ENCODE data around the gene MAST3.
"Not testable (repeated sequence)": the region's sequence is repeated elsewhere in the genome, so short reads cannot be mapped to it uniquely, and the experiment has no call there.

The MAST3 gene

GRCh38 chr19:18086590-18087138 is 10.9 kb upstream of the MAST3 start, which contains the start of gene IL12RB1:
Gene IL12RB1, minus strand, starts transcription at chr19:18086934. Its CDS starts 111 bp downstream, at chr19:18086823.
- DNase-seq (ENCODE audit: low read depth) = no peak

DNA sequence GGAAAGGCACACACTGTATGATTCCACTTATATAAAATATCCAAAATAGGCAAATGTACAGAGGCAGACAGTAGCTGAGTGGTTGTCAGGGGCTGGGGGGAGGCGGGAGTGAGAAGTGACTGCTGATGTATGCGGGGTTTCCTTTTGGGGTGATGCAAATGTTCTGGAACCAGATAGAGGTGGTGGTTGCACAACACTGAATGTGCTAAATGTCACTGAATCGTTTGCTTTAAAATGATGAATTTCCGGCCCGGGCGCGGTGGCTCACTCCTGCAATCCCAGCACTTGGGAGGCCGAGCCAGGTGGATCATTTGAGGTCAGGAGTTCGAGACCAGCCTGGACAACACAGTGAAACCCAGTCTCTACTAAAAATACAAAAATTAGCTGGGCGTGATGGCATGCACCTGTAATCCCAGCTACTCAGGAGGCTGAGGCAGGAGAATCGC is 8.5 kb upstream of the MAST3 start:
- not testable (repeated sequence) for DNase-seq (ENCODE audit: low read depth)

DNA sequence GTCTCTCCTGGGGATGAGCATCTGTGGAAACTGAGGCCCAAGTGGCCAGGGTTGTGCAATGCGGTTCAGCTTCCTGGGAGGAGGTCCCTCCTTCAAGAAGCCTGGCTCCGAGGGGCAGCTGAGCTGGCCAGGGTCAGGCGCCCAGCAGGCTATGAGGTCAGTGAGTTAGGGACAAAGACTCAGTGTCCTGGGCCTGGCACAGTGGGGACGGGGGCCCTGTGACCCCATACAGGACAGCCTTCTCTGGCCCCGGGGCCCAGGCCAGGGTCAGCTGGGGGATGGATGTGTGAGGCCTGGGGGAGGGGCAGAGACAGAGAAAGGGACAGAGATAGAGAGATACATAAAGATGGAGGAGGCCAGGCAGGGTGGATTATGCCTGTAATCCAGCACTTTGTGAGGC is 7.9 kb upstream of the MAST3 start:
- no peak for DNase-seq (ENCODE audit: low read depth)

- DNase-seq (ENCODE audit: low read depth) = no peak
Measured at GRCh38 chr19:18090545-18091216, 6.9 kb upstream of the MAST3 start.

GRCh38 chr19:18091217-18091608 is 6.4 kb upstream of the MAST3 start:
- peak; percentile 41 for DNase-seq (ENCODE audit: low read depth)

DNA sequence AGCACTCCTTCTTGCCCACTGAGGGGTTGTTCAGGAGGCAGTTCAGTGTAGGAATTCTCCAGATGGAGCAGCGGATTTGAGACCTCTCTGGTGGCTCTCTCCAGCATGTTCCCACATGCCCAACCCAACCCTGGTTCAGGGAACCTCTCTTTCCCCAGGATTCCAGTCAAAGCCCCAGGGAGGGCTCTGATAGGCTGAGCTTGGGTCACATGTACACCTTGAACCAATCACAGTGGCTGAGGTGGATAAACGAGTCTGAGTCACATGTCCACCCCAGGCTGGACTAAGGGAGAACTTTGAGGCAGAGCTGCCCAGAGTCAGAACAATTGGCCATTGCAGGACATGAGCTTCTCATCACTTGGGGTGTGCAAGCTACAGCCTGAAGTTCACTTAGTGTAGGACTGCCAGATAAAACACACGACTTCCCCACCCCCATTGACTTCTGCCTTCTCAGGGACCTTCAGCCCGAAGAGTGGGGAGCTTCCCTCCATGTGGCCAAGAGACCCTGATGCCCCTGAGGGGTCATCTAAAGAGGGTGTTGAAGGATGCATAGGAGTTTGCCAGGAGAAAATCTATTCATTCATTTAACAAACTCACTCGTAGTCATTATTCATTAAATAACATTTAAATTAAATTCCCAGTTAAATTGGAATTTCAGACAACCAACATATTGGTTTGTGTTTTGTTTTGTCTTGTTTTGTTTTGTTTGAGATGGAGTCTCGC is 4.0 kb upstream of the MAST3 start:
- DNase-seq (ENCODE audit: low read depth) = no peak

- no peak for DNase-seq (ENCODE audit: low read depth)
Measured at GRCh38 chr19:18096258-18096657, 1.3 kb upstream of the MAST3 start.

GRCh38 chr19:18097993-18098890 is 664 bp downstream of the MAST3 start:
- DNase-seq (ENCODE audit: low read depth) = no peak

DNA sequence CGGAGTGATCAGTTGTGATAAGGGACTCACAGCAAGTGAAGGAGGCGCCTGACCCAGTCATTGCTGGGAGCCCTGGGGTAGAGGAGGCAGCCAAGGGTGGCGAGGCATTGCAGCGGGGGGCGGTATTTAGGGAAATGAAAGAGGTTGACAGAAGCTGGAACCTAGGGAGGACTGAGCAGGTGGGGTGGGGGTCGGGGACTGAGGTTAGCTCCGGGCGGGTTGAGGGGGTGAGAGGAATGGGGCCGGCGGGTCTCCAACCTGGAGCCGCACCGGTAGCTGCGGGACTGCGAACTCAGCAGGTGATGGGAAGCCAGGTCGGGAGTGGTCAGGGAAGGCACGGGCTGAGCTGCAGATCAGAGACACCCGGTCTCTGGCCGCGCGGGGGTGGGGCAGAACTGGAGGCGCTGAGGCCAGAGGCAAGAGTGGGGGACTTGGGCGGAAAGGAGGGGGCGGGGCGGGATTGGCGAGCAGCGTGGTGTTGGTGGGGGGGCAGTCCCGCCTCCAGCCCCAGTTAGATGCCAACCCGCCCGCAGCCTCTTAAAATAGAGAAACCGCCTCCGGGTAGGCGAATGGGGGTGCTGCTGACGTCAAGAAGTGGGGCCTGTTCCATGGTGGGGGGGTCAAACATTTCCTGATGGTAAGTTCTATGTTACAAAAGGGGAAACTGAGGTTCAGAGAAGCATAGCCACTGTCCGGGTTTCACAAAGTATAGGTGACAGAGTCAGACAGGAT is 1.5 kb downstream of the MAST3 start:
- no peak for DNase-seq (ENCODE audit: low read depth)

DNA sequence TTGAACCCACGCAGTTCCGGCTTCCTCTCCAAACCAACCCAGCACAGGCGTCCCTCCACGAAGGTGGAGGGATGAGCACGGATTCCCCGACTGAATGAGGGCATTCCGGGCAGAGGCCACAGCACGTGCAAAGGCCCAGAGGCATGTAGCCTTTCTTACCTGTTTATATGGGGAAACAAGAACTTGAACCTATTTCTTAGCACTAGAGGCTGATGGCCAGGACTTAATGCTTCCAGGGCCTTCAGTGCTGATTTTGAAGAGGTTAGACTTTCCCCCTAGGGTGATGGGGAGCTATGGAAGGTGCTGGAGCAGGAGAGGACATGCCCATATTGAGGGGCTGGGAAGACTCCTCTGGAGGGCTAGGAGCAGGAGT is 2.0 kb downstream of the MAST3 start:
- no peak for DNase-seq (ENCODE audit: low read depth)

GRCh38 chr19:18100710-18101109 is 3.1 kb downstream of the MAST3 start:
- DNase-seq (ENCODE audit: low read depth) = no peak

GRCh38 chr19:18101268-18101667 is 3.7 kb downstream of the MAST3 start:
- no peak for DNase-seq (ENCODE audit: low read depth)

DNA sequence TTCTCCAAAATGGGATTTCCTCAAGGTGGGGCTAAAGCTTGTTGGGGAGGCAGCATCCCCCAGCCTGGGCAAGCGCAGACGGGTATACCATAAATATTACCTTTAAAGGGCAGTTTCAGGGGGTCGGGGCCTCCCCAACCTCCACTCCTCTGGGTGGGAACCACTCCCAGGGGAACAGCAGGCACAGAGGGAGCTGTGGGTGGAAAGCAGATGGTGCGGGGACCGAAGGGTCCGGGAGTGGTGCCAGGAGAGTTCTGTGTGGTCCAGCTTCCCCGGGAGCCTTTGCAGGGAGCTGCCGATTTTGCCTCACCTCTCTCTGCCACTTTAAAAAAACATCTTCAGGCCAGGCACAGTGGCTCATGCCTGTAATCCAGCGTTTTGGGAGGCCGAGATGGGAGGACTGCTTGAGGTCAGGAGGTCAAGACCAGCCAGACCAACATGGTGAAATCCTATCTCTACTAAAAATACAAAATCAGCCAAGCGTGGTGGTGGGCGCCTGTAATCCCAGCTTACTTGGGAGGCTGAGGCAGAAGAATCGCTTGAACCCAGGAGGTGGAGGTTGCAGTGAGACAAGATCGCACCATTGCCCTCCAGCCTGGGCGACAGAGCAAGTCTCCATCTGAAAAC is 5.5 kb downstream of the MAST3 start:
- no peak for DNase-seq (ENCODE audit: low read depth)

GRCh38 chr19:18104793-18105131 is 7.2 kb downstream of the MAST3 start:
- no peak for DNase-seq (ENCODE audit: low read depth)

GRCh38 chr19:18105259-18105658 is 7.7 kb downstream of the MAST3 start:
- DNase-seq (ENCODE audit: low read depth) = not testable (repeated sequence)

GRCh38 chr19:18107235-18107634 is 9.7 kb downstream of the MAST3 start:
- no peak for DNase-seq (ENCODE audit: low read depth)

DNA sequence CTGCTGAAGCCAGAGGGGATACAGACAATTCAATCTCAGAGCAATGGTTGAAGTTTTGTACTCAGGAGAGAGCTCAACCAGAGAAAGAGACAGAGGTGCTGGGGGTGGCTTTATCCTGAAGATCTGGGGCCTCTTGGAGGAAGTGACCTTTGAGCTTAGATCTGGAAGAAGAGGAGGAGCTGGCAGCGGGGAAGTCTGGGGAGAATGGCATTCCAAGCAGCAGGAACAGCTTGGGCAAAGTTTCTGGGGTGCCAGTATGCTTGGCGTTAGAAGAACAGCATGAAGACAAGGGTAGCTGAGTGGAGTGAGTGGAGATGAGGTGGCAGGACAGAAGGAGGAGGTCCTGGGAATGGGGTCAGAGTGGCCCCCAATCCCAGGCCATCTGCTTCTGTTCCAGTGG is 11.3 kb downstream of the MAST3 start:
- no peak for DNase-seq (ENCODE audit: low read depth)

GRCh38 chr19:18109341-18109732 is 11.8 kb downstream of the MAST3 start:
- DNase-seq (ENCODE audit: low read depth) = no peak

DNA sequence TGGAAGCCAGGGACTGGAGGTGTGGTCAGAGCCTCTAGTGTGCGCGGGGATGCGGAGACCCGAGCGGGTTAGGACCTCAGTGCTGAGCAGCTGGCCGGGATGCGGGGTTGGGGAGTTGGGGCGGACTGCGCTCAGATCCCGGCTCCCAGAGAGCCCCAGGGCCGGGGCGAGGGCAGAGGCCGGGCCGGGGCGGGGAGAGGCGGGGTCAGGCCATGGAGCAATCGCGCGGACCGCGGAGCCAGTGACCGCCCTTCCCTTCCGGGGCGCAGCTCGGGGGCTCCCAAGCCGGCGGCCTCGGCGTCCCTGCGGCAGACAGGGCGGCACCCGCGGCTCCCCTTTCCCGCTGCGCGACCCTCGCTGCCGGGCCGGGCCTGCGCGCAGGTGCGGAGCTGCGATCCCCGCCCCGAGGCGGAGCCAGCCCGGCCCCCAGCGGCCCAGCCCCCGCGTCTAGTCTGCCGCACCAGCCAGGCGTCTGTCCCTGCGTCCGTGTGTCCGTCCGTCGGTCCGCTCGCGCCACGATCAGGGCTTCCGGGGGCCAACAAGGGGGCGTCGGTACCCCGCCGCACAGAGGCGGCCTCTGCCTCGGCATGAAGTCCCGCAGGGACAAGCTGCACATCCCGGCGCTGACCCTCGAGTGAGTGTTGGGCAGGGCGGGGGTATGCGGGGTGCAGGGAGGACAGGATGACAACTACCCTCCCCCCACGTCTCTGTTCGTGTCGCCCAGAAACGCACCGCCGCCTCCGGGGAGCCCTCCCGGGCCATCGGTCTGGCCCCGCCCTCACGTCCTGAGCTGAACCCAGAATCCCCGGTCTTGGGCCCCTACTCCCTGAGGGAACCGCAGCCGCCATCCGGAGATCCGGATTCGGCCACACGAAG is 12.4 kb downstream of the MAST3 start:
- peak; percentile 36 for DNase-seq (ENCODE audit: low read depth)

GRCh38 chr19:18110609-18111232 is 13.1 kb downstream of the MAST3 start:
- DNase-seq (ENCODE audit: low read depth) = no peak

All from stimulated activated CD8-positive, alpha-beta memory T cell treated with anti-CD3 and anti-CD28 coated beads, Interleukin-15, amount 100 ng/mL, for 24 hours (primary cell).